MCF 10A (cell line): Measurements from ENCODE around the gene UBLCP1. TPM values are rescaled to one million over a fixed set of nuclear protein-coding genes. Genes with fewer than 3 reads are reported as not detected.
"Not testable (repeated sequence)": the region's sequence is repeated elsewhere in the genome, so short reads cannot be mapped to it uniquely, and the experiment has no call there.

Experiments
- BruUV-seq: library from RNA; stranded (reverse); fragments of 400-500 nt; replicated peaks from 2 replicates; lab custom pipeline; 2021; lab: Mats Ljungman, UMichigan
- CTCF ChIA-PET: fragments of 300-600 bp; sonication (Branson Sonifier 250); formaldehyde crosslinking; extraction: SDS; loops from one replicate; lab custom pipeline; 2021; ENCODE audit warnings: antibody characterized with exemption, inconsistent platforms; lab: Yijun Ruan, JAX
- POLR2A ChIA-PET: fragments of 300-600, 350-650 bp; sonication (Branson Sonifier 250); formaldehyde crosslinking; extraction: SDS; loops from one replicate; lab custom pipeline; 2020; ENCODE audit warnings: antibody characterized with exemption, inconsistent platforms; lab: Yijun Ruan, JAX
- DNase-seq: peaks from one replicate; pipeline ENCODE4 v3.0.0-alpha.2; 2018; ENCODE audit not compliant: unreplicated experiment
- H3K27ac Mint-ChIP-seq: one replicate; pipeline ENCODE4 v1.8.0; 2022; ENCODE audit warnings: mild to moderate bottlenecking, low read depth, mixed read lengths; ENCODE audit not compliant: unreplicated experiment
- H3K27me3 Mint-ChIP-seq: one replicate; pipeline ENCODE4 v1.8.0; 2022; ENCODE audit warnings: mixed read lengths; ENCODE audit not compliant: insufficient read depth, unreplicated experiment
- H3K36me3 Mint-ChIP-seq: one replicate; pipeline ENCODE4 v1.8.0; 2022; ENCODE audit warnings: mild to moderate bottlenecking, moderate library complexity, mixed read lengths; ENCODE audit not compliant: insufficient read depth, unreplicated experiment
- H3K4me1 Mint-ChIP-seq: one replicate; pipeline ENCODE4 v1.8.0; 2022; ENCODE audit warnings: mixed read lengths; ENCODE audit not compliant: insufficient read depth, unreplicated experiment
- H3K4me3 Mint-ChIP-seq: one replicate; pipeline ENCODE4 v1.8.0; 2022; ENCODE audit warnings: mild to moderate bottlenecking, moderate library complexity, mixed read lengths; ENCODE audit not compliant: unreplicated experiment
- H3K9me3 Mint-ChIP-seq: one replicate; pipeline ENCODE4 v1.8.0; 2022; ENCODE audit warnings: mixed read lengths; ENCODE audit not compliant: unreplicated experiment
- CTCF ChIP-seq: fragments of 200-600 bp; IDR thresholded peaks from one replicate; pipeline ENCODE4 v1.8.0; 2022; ENCODE audit warnings: antibody characterized with exemption, mild to moderate bottlenecking; ENCODE audit not compliant: unreplicated experiment
- intact Hi-C: fragments of 100-400 bp; cut with micrococcal nuclease; formaldehyde crosslinking; loops from 2 replicates; pipeline ENCODE4 v1.14.1; 2022
- total RNA-seq: library from RNA; stranded (reverse); gene quantifications from 2 replicates; pipeline ENCODE4 v1.2.3, GENCODE V29; 2022

Gene UBLCP1
- total RNA-seq, 1 experiment from 2014 or later: 74.4 TPM

- no peak for TF ChIP-seq CTCF
- intact Hi-C loops: no loop called here
- no TSS peak for BruUV-seq
- peaks cover 96% of the 10 kb centered on the region for H3K36me3 Mint-ChIP-seq
- peak overlapping the region; percentile 79 for H3K27ac Mint-ChIP-seq
- CTCF ChIA-PET: interaction anchor here (0.6 to 3.0 kb wide), 6 partner anchors 10 to 712 kb away, joined by 5 to 11 read pairs (median 6); no protein-coding TSS in a partner anchor
- no peaks in the 10 kb centered on the region for H3K27me3 Mint-ChIP-seq
- peak overlapping the region; percentile 19 for H3K4me3 Mint-ChIP-seq
- DNase-seq: no peak
- POLR2A ChIA-PET: interaction anchor here (0.6 to 3.0 kb wide), 9 partner anchors 10 to 89 kb away, joined by 3 to 22 read pairs (median 5); partner anchors contain the start of gene UBLCP1
- no peaks in the 10 kb centered on the region for H3K9me3 Mint-ChIP-seq
- H3K4me1 Mint-ChIP-seq: peaks cover 8% of the 10 kb centered on the region
These were observed 11.6 kb downstream of the UBLCP1 start for GRCh38 chr5:159274676-159275075.

- POLR2A ChIA-PET: interaction anchor here (0.6 to 2.6 kb wide), 10 partner anchors 19 to 705 kb away, joined by 3 to 19 read pairs (median 4); no protein-coding TSS in a partner anchor
- DNase-seq: peak; percentile 62
- Mint-ChIP-seq H3K9me3 (no peaks in the 10 kb centered on the region), H3K36me3 (peaks cover 41% of the 10 kb centered on the region), H3K27me3 (no peaks in the 10 kb centered on the region), H3K4me1 (no peaks in the 10 kb centered on the region), H3K27ac (no peak overlapping the region), H3K4me3 (no peak overlapping the region)
- intact Hi-C loops: loop anchor here (1.0 to 2.0 kb wide), 5 partner anchors 30 to 701 kb away; no protein-coding TSS in a partner anchor
- peak; percentile 67 for TF ChIP-seq CTCF
- no TSS peak for BruUV-seq
- CTCF ChIA-PET: interaction anchor here (0.6 to 9.0 kb wide), 42 partner anchors 8 to 1104 kb away, joined by 3 to 154 read pairs (median 4); partner anchors contain the start of gene TTC1
These were observed 23.4 kb downstream of the UBLCP1 start for GRCh38 chr5:159286420-159287035.

- no peak for TF ChIP-seq CTCF
- no peaks in the 10 kb centered on the region for H3K4me1 Mint-ChIP-seq
- CTCF ChIA-PET: interaction anchor here (0.5 to 9.0 kb wide), 10 partner anchors 10 to 1100 kb away, joined by 3 to 154 read pairs (median 5); no protein-coding TSS in a partner anchor
- intact Hi-C loops: no loop called here
- no peak for DNase-seq
- POLR2A ChIA-PET: interaction anchor here (0.6 to 1.2 kb wide), 5 partner anchors 13 to 161 kb away, joined by 3 to 4 read pairs (median 3); no protein-coding TSS in a partner anchor
- H3K4me3 Mint-ChIP-seq: no peak overlapping the region
- H3K27me3 Mint-ChIP-seq: no peaks in the 10 kb centered on the region
- no peak overlapping the region for H3K27ac Mint-ChIP-seq
- no peaks in the 10 kb centered on the region for H3K9me3 Mint-ChIP-seq
- H3K36me3 Mint-ChIP-seq: peaks cover 13% of the 10 kb centered on the region
- BruUV-seq: no TSS peak
These were observed 27.7 kb downstream of the UBLCP1 start for GRCh38 chr5:159290741-159291140.

- DNase-seq: no peak
- no TSS peak for BruUV-seq
- ChIA-PET POLR2A (interaction anchor here (0.6 kb wide), 1 partner anchor 1097 kb away, joined by 3 read pairs; no protein-coding TSS in a partner anchor), CTCF (interaction anchor here (0.6 to 3.0 kb wide), 9 partner anchors 8 to 663 kb away, joined by 3 to 19 read pairs (median 3); no protein-coding TSS in a partner anchor)
- TF ChIP-seq CTCF: no peak
- no peaks in the 10 kb centered on the region for H3K27me3 Mint-ChIP-seq
- no peak overlapping the region for H3K27ac Mint-ChIP-seq
- no peaks in the 10 kb centered on the region for H3K36me3 Mint-ChIP-seq
- H3K4me3 Mint-ChIP-seq: no peak overlapping the region
- H3K4me1 Mint-ChIP-seq: no peaks in the 10 kb centered on the region
- intact Hi-C loops: no loop called here
- H3K9me3 Mint-ChIP-seq: peaks cover 25% of the 10 kb centered on the region
These were observed 31.8 kb downstream of the UBLCP1 start for GRCh38 chr5:159294921-159295320.

- POLR2A ChIA-PET: interaction anchor here (0.8 to 1.3 kb wide), 2 partner anchors 10 to 690 kb away, joined by 3 to 4 read pairs; no protein-coding TSS in a partner anchor
- DNase-seq, H3K4me3 Mint-ChIP-seq, H3K36me3 Mint-ChIP-seq, H3K27me3 Mint-ChIP-seq, BruUV-seq, H3K27ac Mint-ChIP-seq, H3K4me1 Mint-ChIP-seq, intact Hi-C loops: not testable (repeated sequence)
- peaks cover 37% of the 10 kb centered on the region for H3K9me3 Mint-ChIP-seq
- CTCF ChIA-PET: interaction anchor here (0.9 to 6.2 kb wide), 6 partner anchors 9 to 146 kb away, joined by 3 to 32 read pairs (median 3); no protein-coding TSS in a partner anchor
These were observed 34.2 kb downstream of the UBLCP1 start for GRCh38 chr5:159297300-159297699.
